ENCODE measurements around the gene NDFIP1.

The NDFIP1 gene

GRCh38 chr5:142133330-142134206, 25.0 kb downstream of the NDFIP1 start:
- H3K9me3 ChIP-seq (ENCODE audit: insufficient read depth, low read length, severe bottlenecking) = no peaks in the 10 kb centered on the region
- H3K9ac ChIP-seq (ENCODE audit: low read depth, low read length) = no peak overlapping the region
- H3K4me2 ChIP-seq (ENCODE audit: insufficient read depth, low read length) = no peak overlapping the region
- peaks cover 9% of the 10 kb centered on the region; the same call in 1 of the 2 replicates for H4K20me1 ChIP-seq (ENCODE audit: insufficient read depth, low read length)
- H2AFZ ChIP-seq (ENCODE audit: low read depth, low read length) = no peak overlapping the region
- TF ChIP-seq CTCF (IDR thresholded peaks at IDR 0.05; ENCODE audit: borderline replicate concordance, extremely low read depth, low read length, poor library complexity, severe bottlenecking) (no peak), EZH2 (IDR thresholded peaks at IDR 0.05; ENCODE audit: borderline replicate concordance, low read depth, low read length, severe bottlenecking) (no peak)
- H3K4me3 ChIP-seq (ENCODE audit: low read depth in 1 of 2, low read length in 2 of 2) = no peak overlapping the region
- ATAC-seq (ENCODE audit: insufficient read depth, low read depth) = no peak
- H3K27ac ChIP-seq (ENCODE audit: low read length) = no peak overlapping the region
- H3K79me2 ChIP-seq (ENCODE audit: insufficient read depth, low read length) = peaks cover 27% of the 10 kb centered on the region
- no peak for DNase-seq
- no peaks in the 10 kb centered on the region for H3K27me3 ChIP-seq (ENCODE audit: insufficient read depth, low read length, poor library complexity)
- peaks cover 56% of the 10 kb centered on the region for H3K36me3 ChIP-seq (ENCODE audit: insufficient read depth, low read length)
- no peaks in the 10 kb centered on the region for H3K4me1 ChIP-seq (ENCODE audit: insufficient read depth, low read length)

- no peak overlapping the region for H3K9ac ChIP-seq (ENCODE audit: low read depth, low read length)
- no peaks in the 10 kb centered on the region for H3K4me1 ChIP-seq (ENCODE audit: insufficient read depth, low read length)
- H3K9me3 ChIP-seq (ENCODE audit: insufficient read depth, low read length, severe bottlenecking) = no peaks in the 10 kb centered on the region
- H3K36me3 ChIP-seq (ENCODE audit: insufficient read depth, low read length) = peaks cover 60% of the 10 kb centered on the region
- no peak overlapping the region for H3K27ac ChIP-seq (ENCODE audit: low read length)
- no peak for DNase-seq
- H3K4me2 ChIP-seq (ENCODE audit: insufficient read depth, low read length) = no peak overlapping the region
- no peak overlapping the region for H2AFZ ChIP-seq (ENCODE audit: low read depth, low read length)
- TF ChIP-seq CTCF (IDR thresholded peaks at IDR 0.05; ENCODE audit: borderline replicate concordance, extremely low read depth, low read length, poor library complexity, severe bottlenecking) (no peak), EZH2 (IDR thresholded peaks at IDR 0.05; ENCODE audit: borderline replicate concordance, low read depth, low read length, severe bottlenecking) (no peak)
- H3K79me2 ChIP-seq (ENCODE audit: insufficient read depth, low read length) = peaks cover 19% of the 10 kb centered on the region
- ATAC-seq (ENCODE audit: insufficient read depth, low read depth) = no peak
- peaks cover 3% of the 10 kb centered on the region; the same call in 1 of the 2 replicates for H4K20me1 ChIP-seq (ENCODE audit: insufficient read depth, low read length)
- no peak overlapping the region for H3K4me3 ChIP-seq (ENCODE audit: low read depth in 1 of 2, low read length in 2 of 2)
- no peaks in the 10 kb centered on the region for H3K27me3 ChIP-seq (ENCODE audit: insufficient read depth, low read length, poor library complexity)
Measured at GRCh38 chr5:142134331-142135010, 25.9 kb downstream of the NDFIP1 start.

- TF ChIP-seq CTCF (IDR thresholded peaks at IDR 0.05; ENCODE audit: borderline replicate concordance, extremely low read depth, low read length, poor library complexity, severe bottlenecking) (peak; percentile 53), EZH2 (IDR thresholded peaks at IDR 0.05; ENCODE audit: borderline replicate concordance, low read depth, low read length, severe bottlenecking) (no peak)
- H3K4me3 ChIP-seq (ENCODE audit: low read depth in 1 of 2, low read length in 2 of 2) = no peak overlapping the region
- H3K4me2 ChIP-seq (ENCODE audit: insufficient read depth, low read length) = no peak overlapping the region
- DNase-seq (no peak), ATAC-seq (ENCODE audit: insufficient read depth, low read depth) (no peak)
- no peaks in the 10 kb centered on the region for H4K20me1 ChIP-seq (ENCODE audit: insufficient read depth, low read length)
- no peak overlapping the region for H3K9ac ChIP-seq (ENCODE audit: low read depth, low read length)
- H3K36me3 ChIP-seq (ENCODE audit: insufficient read depth, low read length) = peaks cover 68% of the 10 kb centered on the region
- no peaks in the 10 kb centered on the region for H3K79me2 ChIP-seq (ENCODE audit: insufficient read depth, low read length)
- H3K4me1 ChIP-seq (ENCODE audit: insufficient read depth, low read length) = no peaks in the 10 kb centered on the region
- H2AFZ ChIP-seq (ENCODE audit: low read depth, low read length) = no peak overlapping the region
- H3K27ac ChIP-seq (ENCODE audit: low read length) = no peak overlapping the region
- H3K9me3 ChIP-seq (ENCODE audit: insufficient read depth, low read length, severe bottlenecking) = no peaks in the 10 kb centered on the region
- H3K27me3 ChIP-seq (ENCODE audit: insufficient read depth, low read length, poor library complexity) = no peaks in the 10 kb centered on the region
Measured at GRCh38 chr5:142141463-142141862, 32.9 kb downstream of the NDFIP1 start.
